NB4 (cell line): Measurements from ENCODE around the gene BUB1.

ENCODE experiments used
- DNase-seq: peaks from one replicate; pipeline ENCODE4 v3.0.0; 2010; ENCODE audit warnings: low read depth
- H3K4me3 ChIP-seq: one replicate; pipeline ENCODE4 v1.5.1; 2011; ENCODE audit warnings: mild to moderate bottlenecking, low read depth, low read length, moderate library complexity
- CTCF ChIP-seq: IDR thresholded peaks from one replicate; pipeline ENCODE4 v1.5.1; 2012; ENCODE audit warnings: low read depth, low read length
- MAX ChIP-seq: IDR thresholded peaks from 2 replicates; pipeline ENCODE4 v1.6.1; 2011; ENCODE audit warnings: low read depth, low read length
- MYC ChIP-seq: IDR thresholded peaks from 2 replicates; pipeline ENCODE4 v1.6.1; 2011; ENCODE audit warnings: low read depth, low read length
- POLR2A ChIP-seq: IDR thresholded peaks from 2 replicates; pipeline ENCODE4 v1.6.1; 2011; ENCODE audit warnings: mild to moderate bottlenecking; ENCODE audit not compliant: insufficient read length; ENCODE audit errors: extremely low read depth

The BUB1 gene

GRCh38 chr2:110675679-110676078 lies 2.2 kb downstream of the BUB1 start:
- no peak for TF ChIP-seq MYC
- peak overlapping the region; percentile 95 for H3K4me3 ChIP-seq

GRCh38 chr2:110674620-110675555 lies 3.0 kb downstream of the BUB1 start:
- DNase-seq: peak; percentile 49
- TF ChIP-seq CTCF: no peak
- no peak for TF ChIP-seq POLR2A
- no peak for TF ChIP-seq MAX
- TF ChIP-seq MYC: no peak

More at GRCh38 chr2:110675679-110676078, 2.2 kb downstream of the BUB1 start:
- no peak for DNase-seq

GRCh38 chr2:110673201-110673600 lies 4.7 kb downstream of the BUB1 start:
- no peak for DNase-seq
- H3K4me3 ChIP-seq: no peak overlapping the region
- TF ChIP-seq CTCF (no peak), MYC (no peak), MAX (no peak), POLR2A (no peak)

More at GRCh38 chr2:110674620-110675555, 3.0 kb downstream of the BUB1 start:
- peak overlapping the region; percentile 4 for H3K4me3 ChIP-seq

GRCh38 chr2:110670826-110671225 lies 7.0 kb downstream of the BUB1 start:
- DNase-seq: no peak
- TF ChIP-seq MAX: no peak
- no peak for TF ChIP-seq MYC
- no peak for TF ChIP-seq CTCF
- TF ChIP-seq POLR2A: no peak
- no peak overlapping the region for H3K4me3 ChIP-seq

GRCh38 chr2:110669079-110669478 lies 8.8 kb downstream of the BUB1 start:
- no peak for TF ChIP-seq POLR2A
- TF ChIP-seq MAX: no peak
- no peak for TF ChIP-seq CTCF
- no peak for TF ChIP-seq MYC
- no peak for DNase-seq
- no peak overlapping the region for H3K4me3 ChIP-seq

- no peak overlapping the region for H3K4me3 ChIP-seq
- TF ChIP-seq MAX (no peak), CTCF (no peak), MYC (no peak), POLR2A (no peak)
- no peak for DNase-seq
Measured at GRCh38 chr2:110667071-110667470, 10.8 kb downstream of the BUB1 start.
